Cortex of kidney (tissue), 1 donor: ENCODE data around the gene TAS2R39.

Source experiments
- DNase-seq: peaks from one replicate; lab custom pipeline; 2025; lab: John Stamatoyannopoulos, UW

The TAS2R39 gene

DNA sequence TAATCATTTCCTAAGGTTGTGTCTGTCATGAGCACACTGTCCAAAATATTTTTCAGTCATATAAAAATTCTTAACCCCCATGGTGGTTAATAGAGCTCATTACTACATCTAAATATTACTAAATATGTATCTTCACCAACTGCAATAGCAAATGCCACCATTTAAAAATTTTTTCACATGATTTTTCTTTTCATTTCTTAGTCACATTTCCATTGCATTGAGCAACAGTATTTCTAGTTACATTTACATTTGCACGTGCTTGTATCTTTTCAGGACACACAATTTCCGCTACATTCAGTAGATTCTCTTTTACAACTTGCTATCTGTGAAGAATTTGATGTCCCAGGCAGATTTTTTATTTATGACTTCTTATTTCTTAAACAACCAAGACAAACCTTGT lies 33.5 kb downstream of the TAS2R39 start:
- DNase-seq, result no peak

DNA sequence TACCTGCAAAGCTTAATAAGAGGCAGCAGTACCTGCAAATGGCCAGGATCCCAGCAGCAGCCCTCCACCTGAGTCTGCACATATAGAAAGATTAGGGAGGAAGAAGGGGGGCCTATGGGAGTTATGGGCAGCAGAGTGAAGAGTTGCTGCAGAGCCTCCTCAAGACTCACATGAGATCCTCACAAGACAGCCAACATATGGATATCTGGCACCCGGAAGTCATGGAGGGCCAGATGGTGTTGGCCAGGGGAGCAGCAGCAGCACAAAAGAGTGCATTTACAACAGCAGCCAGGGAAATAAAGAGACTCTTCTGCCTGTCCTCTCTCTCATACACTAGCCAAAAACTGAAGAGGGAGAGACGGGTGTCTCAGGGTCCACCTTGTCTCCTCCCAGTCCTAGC lies 34.6 kb downstream of the TAS2R39 start:
- no peak for DNase-seq

DNA sequence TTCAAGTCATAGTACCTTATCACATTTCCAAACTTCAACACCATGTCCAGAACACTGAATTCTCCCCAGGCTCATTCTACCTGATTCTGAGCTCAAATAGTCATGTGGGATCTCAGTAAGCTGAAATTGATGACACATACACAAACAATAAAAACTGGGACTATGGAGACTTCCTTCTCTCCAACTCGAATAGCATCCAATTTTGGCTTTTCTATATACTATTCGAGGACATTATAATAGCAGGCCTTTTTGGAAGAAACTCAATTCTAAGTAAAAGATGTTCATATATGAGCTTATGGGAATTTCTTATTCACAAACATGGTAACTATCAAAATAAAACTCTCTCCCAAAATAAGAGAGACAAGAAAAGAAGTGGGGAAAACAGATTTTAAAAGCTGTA lies 38.1 kb downstream of the TAS2R39 start:
- no peak for DNase-seq

DNA sequence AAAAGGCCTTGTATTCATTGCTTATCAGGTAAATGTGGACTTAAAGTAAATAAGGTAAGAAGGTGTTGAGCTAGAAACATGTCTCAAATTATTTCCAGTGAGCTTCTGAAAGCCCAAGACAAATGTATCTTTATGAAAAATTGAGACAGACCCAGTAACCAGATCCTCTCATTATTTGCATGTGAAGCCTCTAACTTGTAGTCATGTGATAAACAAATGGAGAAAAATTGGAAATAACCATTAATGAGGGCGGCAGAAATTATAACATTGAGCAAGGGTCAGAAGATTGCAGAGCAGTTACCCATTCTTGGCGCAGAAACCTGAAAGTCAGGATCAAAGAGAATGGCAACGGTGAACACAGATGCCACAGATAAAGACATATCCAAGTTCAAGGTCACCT lies 38.5 kb downstream of the TAS2R39 start, which contains the start of gene TAS2R40:
Gene TAS2R40, plus strand, starts transcription at position 301 of the 400 bp plus-strand sequence. Its CDS starts 42 bp downstream, at position 343.
- no peak for DNase-seq

DNA sequence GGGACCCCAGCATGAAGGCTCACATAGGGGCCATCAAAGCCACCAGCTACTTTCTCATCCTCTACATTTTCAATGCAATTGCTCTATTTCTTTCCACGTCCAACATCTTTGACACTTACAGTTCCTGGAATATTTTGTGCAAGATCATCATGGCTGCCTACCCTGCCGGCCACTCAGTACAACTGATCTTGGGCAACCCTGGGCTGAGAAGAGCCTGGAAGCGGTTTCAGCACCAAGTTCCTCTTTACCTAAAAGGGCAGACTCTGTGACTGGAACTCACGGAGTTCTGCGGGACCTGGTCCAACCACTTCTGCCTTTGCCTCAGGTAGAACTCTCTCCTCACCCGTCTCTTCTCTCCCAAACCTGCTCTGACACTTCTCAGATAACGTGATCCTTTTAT lies 39.6 kb downstream of the TAS2R39 start:
- DNase-seq, result no peak

DNA sequence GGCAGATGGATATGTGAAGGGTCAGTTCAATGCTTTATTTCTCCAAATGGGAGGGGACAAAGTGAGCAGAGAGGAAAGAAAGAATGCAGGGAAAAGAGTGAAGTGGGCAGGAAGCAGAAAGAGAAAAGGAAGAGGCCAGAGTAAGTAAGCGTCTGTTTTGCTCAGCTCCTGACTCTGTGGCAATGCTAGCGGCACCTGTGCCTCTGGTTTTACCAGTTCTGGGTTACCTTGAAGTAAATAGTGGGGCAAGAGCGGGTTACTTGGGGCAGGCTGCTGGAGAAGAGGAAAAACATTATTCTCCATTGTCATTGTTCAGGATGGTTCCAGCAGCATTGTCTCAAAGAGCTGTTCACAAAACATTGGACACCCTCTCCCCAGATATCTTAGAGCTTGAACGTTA lies 40.6 kb downstream of the TAS2R39 start:
- DNase-seq, result no peak

DNA sequence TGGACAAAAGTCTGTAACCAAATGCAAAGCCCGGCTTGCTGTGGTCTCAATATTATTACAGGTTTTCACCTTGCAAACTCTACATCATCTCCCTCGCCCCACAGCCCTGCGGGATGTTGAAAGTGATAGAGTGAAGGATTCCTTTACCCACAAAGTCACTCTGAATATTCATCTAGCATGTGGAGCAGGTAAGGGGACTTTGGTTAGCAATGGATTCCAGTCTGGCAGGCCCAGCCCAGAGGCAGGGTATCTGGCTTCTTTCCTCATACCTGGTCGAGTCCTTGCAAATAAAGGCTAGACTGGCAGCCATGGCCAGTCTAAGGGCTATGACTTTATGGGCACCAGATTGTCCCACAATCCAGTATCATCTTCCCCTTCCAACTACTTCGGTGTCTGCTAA lies 41.8 kb downstream of the TAS2R39 start:
- DNase-seq, result no peak

DNA sequence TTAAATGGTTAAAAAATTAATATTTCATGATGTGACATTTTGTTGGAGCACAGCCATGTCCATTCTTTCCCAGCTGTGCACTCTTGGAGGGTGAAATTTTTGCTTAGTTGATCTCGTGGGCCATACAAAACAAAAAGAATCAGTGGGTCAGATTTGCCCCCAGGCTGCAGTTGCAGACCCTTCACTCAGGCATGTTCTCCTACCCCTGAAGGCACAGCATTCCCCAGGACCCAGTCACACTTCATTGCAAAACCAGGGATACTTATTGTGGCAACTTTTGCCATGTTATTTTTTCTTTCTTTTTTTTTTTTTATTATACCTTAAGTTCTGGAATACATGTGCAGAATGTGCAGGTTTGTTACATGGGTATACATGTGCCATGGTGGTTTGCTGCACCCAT lies 44.6 kb downstream of the TAS2R39 start:
- no peak for DNase-seq

DNA sequence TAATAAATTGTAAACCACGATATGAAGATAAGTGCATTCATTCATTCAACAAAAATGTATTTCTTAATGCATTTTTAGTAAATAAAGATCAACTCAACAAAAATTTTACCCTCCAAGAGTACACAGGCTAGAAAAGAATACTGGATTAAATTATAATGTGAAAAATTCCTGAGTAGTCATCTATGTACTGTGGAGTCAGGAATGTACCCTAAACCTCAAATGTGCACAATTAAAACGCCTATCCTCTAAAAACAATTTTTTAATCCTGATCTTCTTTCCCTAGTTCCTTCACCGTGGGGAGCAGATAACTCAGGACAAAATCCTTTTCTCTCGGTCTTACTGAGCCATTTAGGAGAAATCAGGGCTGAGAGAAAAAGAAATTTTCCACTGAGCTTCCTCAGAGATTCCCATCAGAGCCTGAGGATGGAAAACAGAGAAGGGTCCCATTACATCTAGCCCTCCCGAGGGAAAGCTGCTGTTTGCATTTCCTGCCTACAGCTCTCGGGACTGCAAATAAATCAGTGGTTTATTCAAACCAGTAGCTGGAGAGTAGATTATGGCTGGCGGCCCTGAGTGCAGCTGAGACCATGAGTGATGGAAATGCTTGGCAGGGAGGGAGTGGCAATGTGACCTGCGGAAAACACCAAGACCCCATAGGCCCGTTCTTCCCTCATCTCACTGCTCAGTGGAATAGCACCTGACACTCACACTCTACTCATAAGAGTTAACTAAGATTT lies 46.0 kb downstream of the TAS2R39 start:
- no peak for DNase-seq

DNA sequence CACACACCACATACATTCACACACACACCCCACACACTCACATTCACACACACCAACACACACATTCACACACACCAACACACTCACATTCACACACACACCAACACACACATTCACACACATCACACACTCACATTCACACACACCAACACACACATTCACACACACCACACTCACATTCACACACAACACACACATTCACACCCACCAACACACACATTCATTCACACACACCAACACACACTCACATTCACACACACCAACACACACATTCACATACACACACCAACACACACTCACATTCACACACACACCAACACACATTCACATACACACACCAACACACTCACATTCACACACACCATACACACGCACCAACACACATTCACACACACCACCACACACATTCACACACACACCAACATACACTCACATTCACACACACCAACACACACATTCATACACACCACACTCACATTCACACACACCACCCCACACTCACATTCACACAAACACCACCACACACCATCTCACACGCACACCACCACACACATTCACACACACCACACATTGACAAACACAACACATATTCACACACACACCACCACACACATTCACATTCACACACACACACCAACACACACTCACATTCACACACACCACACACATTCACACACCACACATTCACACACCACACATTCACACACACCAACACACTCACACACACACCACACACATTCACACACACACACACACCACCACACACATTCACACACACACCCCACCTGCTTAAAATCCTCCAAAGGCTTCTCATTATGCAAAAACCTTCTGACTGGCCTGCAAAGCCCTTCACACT lies 47.6 kb downstream of the TAS2R39 start:
- DNase-seq, result no peak
